Measurements from ENCODE around the gene BMF.
"Not testable (repeated sequence)": the region's sequence is repeated elsewhere in the genome, so short reads cannot be mapped to it uniquely, and the experiment has no call there.

BMF gene

GRCh38 chr15:40085266-40085665, 23.4 kb downstream of the BMF start:
- no peak for DNase-seq

- no peak for DNase-seq
Measured at GRCh38 chr15:40084650-40085049, 24.0 kb downstream of the BMF start.

GRCh38 chr15:40082195-40082883, 26.3 kb downstream of the BMF start:
- DNase-seq = no peak

- DNase-seq = peak; percentile 55
Measured at GRCh38 chr15:40081691-40082194, 26.9 kb downstream of the BMF start.

- no peak for DNase-seq
Measured at GRCh38 chr15:40080847-40081246, 27.8 kb downstream of the BMF start.

- DNase-seq = no peak
Measured at GRCh38 chr15:40080104-40080503, 28.6 kb downstream of the BMF start.

GRCh38 chr15:40079456-40079855, 29.2 kb downstream of the BMF start:
- DNase-seq = no peak

GRCh38 chr15:40075298-40076044, 33.2 kb downstream of the BMF start:
- no peak for DNase-seq

GRCh38 chr15:40074656-40075055, 34.0 kb downstream of the BMF start:
- DNase-seq = not testable (repeated sequence)

- not testable (repeated sequence) for DNase-seq
Measured at GRCh38 chr15:40073716-40074490, 34.8 kb downstream of the BMF start.

GRCh38 chr15:40072216-40072990, 36.3 kb downstream of the BMF start:
- DNase-seq = no peak

GRCh38 chr15:40070608-40071218, 38.0 kb downstream of the BMF start:
- DNase-seq = no peak

GRCh38 chr15:40070166-40070557, 38.5 kb downstream of the BMF start:
- no peak for DNase-seq

- DNase-seq = peak; percentile 95
Measured at GRCh38 chr15:40069178-40070165, 39.2 kb downstream of the BMF start.

GRCh38 chr15:40067921-40068624, 40.6 kb downstream of the BMF start:
- DNase-seq = no peak

GRCh38 chr15:40066589-40066988, 42.1 kb downstream of the BMF start:
- DNase-seq = no peak

- peak; percentile 35 for DNase-seq
Measured at GRCh38 chr15:40065166-40065565, 43.5 kb downstream of the BMF start.

GRCh38 chr15:40064231-40064894, 44.3 kb downstream of the BMF start:
- peak; percentile 38 for DNase-seq

GRCh38 chr15:40063563-40064011, 45.1 kb downstream of the BMF start:
- DNase-seq = no peak
